Gastrocnemius medialis (tissue), 4 donors: ENCODE measurements around the gene GRIN2A.

ENCODE experiments used
- CTCF ChIP-seq, 5 experiments: fragments of 450-650 bp in 3 of 5; fragments of 200-600 bp in 2 of 5; sonication (generic) in 2 of 5; IDR thresholded peaks in 4 of 5; conservative IDR thresholded peaks in 1 of 5; 1 replicate in 4 of 5; 2 replicates in 1 of 5; pipeline ENCODE4 v1.5.1; 2016 to 2019; ENCODE audit warnings: antibody characterized with exemption in 5 of 5, mild to moderate bottlenecking in 3 of 5, moderate library complexity in 3 of 5
- POLR2A ChIP-seq, 2 donors: fragments of 450-650 bp; IDR thresholded peaks; one replicate each; pipeline ENCODE4 v1.6.1; 2017; ENCODE audit warnings: antibody characterized with exemption in 2 of 2, mild to moderate bottlenecking in 2 of 2, moderate library complexity in 2 of 2

- TF ChIP-seq CTCF (IDR thresholded peaks at IDR 0.05 in 4 of 5, conservative IDR thresholded peaks at IDR 0.05 in 1 of 5) (no peak), POLR2A (IDR thresholded peaks at IDR 0.05) (no peak)
Measured at GRCh38 chr16:9708972-9709620, 473.1 kb downstream of the GRIN2A start.
